ENCODE data around the gene PNISR.

Gene PNISR

DNA sequence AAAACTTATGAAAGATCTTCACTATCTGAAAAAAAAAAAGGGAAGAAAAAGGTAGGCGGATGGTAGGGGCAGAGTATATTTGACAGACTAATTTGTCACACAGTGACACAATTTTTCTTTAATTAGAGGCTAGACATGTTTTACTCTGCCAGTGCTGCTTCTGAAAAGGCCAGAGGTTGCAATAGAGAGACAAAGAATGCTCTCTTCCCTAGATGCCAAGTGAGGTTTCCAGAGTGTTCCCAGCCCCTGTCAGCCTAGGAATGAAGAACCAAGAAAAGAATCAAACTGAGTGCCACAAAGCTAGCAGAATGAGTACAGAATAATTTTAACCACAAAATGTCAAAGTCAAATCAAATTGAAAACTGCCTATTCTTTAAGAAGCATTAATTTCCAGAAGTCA, 13.0 kb downstream of the PNISR start:
- Histone ChIP-seq H3K4me1 (ENCODE audit: control insufficient read depth in 5 of 5, insufficient read depth in 5 of 5, low read length in 5 of 5) (peaks cover 0 to 19% (median 7%) of the 10 kb centered on the region in 5 donors), H3K36me3 (ENCODE audit: control insufficient read depth in 5 of 5, insufficient read depth in 5 of 5, low read length in 5 of 5) (peaks cover 22 to 41% (median 30%) of the 10 kb centered on the region in 5 donors), H3K27me3 (ENCODE audit: control insufficient read depth in 5 of 5, insufficient read depth in 4 of 5, low read length in 5 of 5) (no peaks in the 10 kb centered on the region), H3K9ac (ENCODE audit: low read length in 5 of 5) (peak overlapping the region in 2 of 5 donors; percentile 16 to 25), H3K27ac (ENCODE audit: low read depth, low read length) (peak overlapping the region; percentile 45), H3K4me3 (ENCODE audit: low read depth in 1 of 5, low read length in 5 of 5) (no peak overlapping the region), H3K9me3 (ENCODE audit: control insufficient read depth in 5 of 5, low read length in 5 of 5) (no peaks in the 10 kb centered on the region)

- H3K4me3 ChIP-seq (ENCODE audit: low read depth in 1 of 5, low read length in 5 of 5) = no peak overlapping the region
- no peak overlapping the region for H3K9ac ChIP-seq (ENCODE audit: low read length in 5 of 5)
- peaks cover 0 to 16% (median 3%) of the 10 kb centered on the region in 5 donors for H3K4me1 ChIP-seq (ENCODE audit: control insufficient read depth in 5 of 5, insufficient read depth in 5 of 5, low read length in 5 of 5)
- peaks cover 39 to 64% (median 45%) of the 10 kb centered on the region in 5 donors for H3K36me3 ChIP-seq (ENCODE audit: control insufficient read depth in 5 of 5, insufficient read depth in 5 of 5, low read length in 5 of 5)
- no peaks in the 10 kb centered on the region for H3K9me3 ChIP-seq (ENCODE audit: control insufficient read depth in 5 of 5, low read length in 5 of 5)
- no peaks in the 10 kb centered on the region for H3K27me3 ChIP-seq (ENCODE audit: control insufficient read depth in 5 of 5, insufficient read depth in 4 of 5, low read length in 5 of 5)
- no peak overlapping the region for H3K27ac ChIP-seq (ENCODE audit: low read depth, low read length)
Observed at GRCh38 chr6:99409672-99410071, 15.4 kb downstream of the PNISR start.

DNA sequence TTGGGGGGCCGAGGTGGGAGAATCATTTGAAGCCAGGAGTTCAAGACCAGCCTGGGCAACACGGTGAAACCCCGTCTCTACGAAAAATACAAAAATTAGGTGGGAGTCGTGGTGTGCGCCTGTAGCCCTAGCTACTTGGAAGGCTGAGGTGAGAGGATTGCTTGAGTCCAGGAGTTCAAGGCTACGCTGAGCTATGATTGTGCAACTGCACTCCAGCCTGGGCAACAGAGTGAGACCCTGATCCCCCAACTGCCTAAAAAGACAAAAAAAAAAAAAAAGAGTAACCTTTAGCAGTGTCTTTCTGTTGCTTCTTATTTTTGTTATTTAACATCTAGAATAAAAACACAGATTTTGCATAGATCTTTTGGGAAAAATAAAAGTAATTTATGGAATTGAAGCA, 18.0 kb downstream of the PNISR start:
- Histone ChIP-seq H3K36me3 (ENCODE audit: control insufficient read depth in 5 of 5, insufficient read depth in 5 of 5, low read length in 5 of 5) (peaks cover 62 to 80% (median 65%) of the 10 kb centered on the region in 5 donors), H3K27ac (ENCODE audit: low read depth, low read length) (no peak overlapping the region)

GRCh38 chr6:99402448-99402847, 22.7 kb downstream of the PNISR start:
- H3K27me3 ChIP-seq (ENCODE audit: control insufficient read depth in 5 of 5, insufficient read depth in 4 of 5, low read length in 5 of 5) = no peaks in the 10 kb centered on the region
- H3K27ac ChIP-seq (ENCODE audit: low read depth, low read length) = no peak overlapping the region
- H3K4me1 ChIP-seq (ENCODE audit: control insufficient read depth in 5 of 5, insufficient read depth in 5 of 5, low read length in 5 of 5) = no peaks in the 10 kb centered on the region
- H3K9ac ChIP-seq (ENCODE audit: low read length in 5 of 5) = no peak overlapping the region
- peaks cover 73 to 89% (median 77%) of the 10 kb centered on the region in 5 donors for H3K36me3 ChIP-seq (ENCODE audit: control insufficient read depth in 5 of 5, insufficient read depth in 5 of 5, low read length in 5 of 5)
- H3K4me3 ChIP-seq (ENCODE audit: low read depth in 1 of 5, low read length in 5 of 5) = no peak overlapping the region
- no peaks in the 10 kb centered on the region for H3K9me3 ChIP-seq (ENCODE audit: control insufficient read depth in 5 of 5, low read length in 5 of 5)

More for the DNA sequence above, 18.0 kb downstream of the PNISR start:
- no peaks in the 10 kb centered on the region for H3K9me3 ChIP-seq (ENCODE audit: control insufficient read depth in 5 of 5, low read length in 5 of 5)
- H3K9ac ChIP-seq (ENCODE audit: low read length in 5 of 5) = no peak overlapping the region
- H3K4me1 ChIP-seq (ENCODE audit: control insufficient read depth in 5 of 5, insufficient read depth in 5 of 5, low read length in 5 of 5) = peaks cover 0 to 5% (median 0%) of the 10 kb centered on the region in 5 donors
- no peaks in the 10 kb centered on the region for H3K27me3 ChIP-seq (ENCODE audit: control insufficient read depth in 5 of 5, insufficient read depth in 4 of 5, low read length in 5 of 5)
- no peak overlapping the region for H3K4me3 ChIP-seq (ENCODE audit: low read depth in 1 of 5, low read length in 5 of 5)

GRCh38 chr6:99397287-99397686, 27.8 kb downstream of the PNISR start:
- peaks cover 33 to 45% (median 35%) of the 10 kb centered on the region in 5 donors for H3K36me3 ChIP-seq (ENCODE audit: control insufficient read depth in 5 of 5, insufficient read depth in 5 of 5, low read length in 5 of 5)
- no peak overlapping the region for H3K4me3 ChIP-seq (ENCODE audit: low read depth in 1 of 5, low read length in 5 of 5)
- H3K27me3 ChIP-seq (ENCODE audit: control insufficient read depth in 5 of 5, insufficient read depth in 4 of 5, low read length in 5 of 5) = no peaks in the 10 kb centered on the region
- H3K9ac ChIP-seq (ENCODE audit: low read length in 5 of 5) = no peak overlapping the region
- H3K27ac ChIP-seq (ENCODE audit: low read depth, low read length) = no peak overlapping the region
- no peaks in the 10 kb centered on the region for H3K9me3 ChIP-seq (ENCODE audit: control insufficient read depth in 5 of 5, low read length in 5 of 5)
- peaks cover 0 to 13% (median 13%) of the 10 kb centered on the region in 5 donors for H3K4me1 ChIP-seq (ENCODE audit: control insufficient read depth in 5 of 5, insufficient read depth in 5 of 5, low read length in 5 of 5)

GRCh38 chr6:99393698-99394531, 31.2 kb downstream of the PNISR start, which contains the start of gene COQ3:
Gene COQ3, minus strand, starts transcription at chr6:99394195. Its CDS starts 16 bp downstream, at chr6:99394179.
- H3K27ac ChIP-seq (ENCODE audit: low read depth, low read length) = peak within 1 kb of the TSS; percentile 40
- H3K27me3 ChIP-seq (ENCODE audit: control insufficient read depth in 5 of 5, insufficient read depth in 4 of 5, low read length in 5 of 5) = no peaks in the 10 kb centered on the region
- H3K4me1 ChIP-seq (ENCODE audit: control insufficient read depth in 5 of 5, insufficient read depth in 5 of 5, low read length in 5 of 5) = peaks cover 0 to 13% (median 13%) of the 10 kb centered on the region in 5 donors

DNA sequence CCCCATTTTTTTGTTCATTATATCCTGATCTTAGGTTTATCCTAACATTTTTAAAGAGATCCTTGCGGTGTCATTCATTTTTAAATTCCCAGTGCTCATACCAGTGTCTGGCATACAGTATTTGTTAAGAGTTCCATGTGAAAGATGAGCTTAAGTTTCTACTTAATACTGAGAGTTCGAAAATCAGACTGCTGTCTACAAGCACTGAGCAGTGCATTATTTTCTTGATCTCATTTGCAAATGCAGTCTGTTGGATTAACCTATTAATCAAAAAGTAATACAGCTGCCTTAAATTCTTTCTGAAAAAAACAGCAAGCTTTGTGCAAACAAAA, 31.8 kb downstream of the PNISR start:
- Histone ChIP-seq H3K27ac (ENCODE audit: low read depth, low read length) (peak overlapping the region; percentile 40), H3K4me3 (ENCODE audit: low read depth in 1 of 5, low read length in 5 of 5) (peak overlapping the region; percentile 93 to 98 (median 95)), H3K9ac (ENCODE audit: low read length in 5 of 5) (peak overlapping the region in 4 of 5 donors; percentile 82 to 89 (median 86)), H3K27me3 (ENCODE audit: control insufficient read depth in 5 of 5, insufficient read depth in 4 of 5, low read length in 5 of 5) (no peaks in the 10 kb centered on the region), H3K36me3 (ENCODE audit: control insufficient read depth in 5 of 5, insufficient read depth in 5 of 5, low read length in 5 of 5) (peaks cover 5 to 9% (median 8%) of the 10 kb centered on the region in 5 donors), H3K9me3 (ENCODE audit: control insufficient read depth in 5 of 5, low read length in 5 of 5) (no peaks in the 10 kb centered on the region), H3K4me1 (ENCODE audit: control insufficient read depth in 5 of 5, insufficient read depth in 5 of 5, low read length in 5 of 5) (peaks cover 0 to 13% (median 13%) of the 10 kb centered on the region in 5 donors)

More at GRCh38 chr6:99393698-99394531, 31.2 kb downstream of the PNISR start, which contains the start of gene COQ3:
- H3K9ac ChIP-seq (ENCODE audit: low read length in 5 of 5) = peak within 1 kb of the TSS in 4 of 5 donors; percentile 82 to 89 (median 86)
- peak within 1 kb of the TSS; percentile 93 to 98 (median 95) for H3K4me3 ChIP-seq (ENCODE audit: low read depth in 1 of 5, low read length in 5 of 5)
- H3K9me3 ChIP-seq (ENCODE audit: control insufficient read depth in 5 of 5, low read length in 5 of 5) = no peaks in the 10 kb centered on the region
- peaks cover 5 to 13% (median 8%) of the 10 kb centered on the region in 5 donors for H3K36me3 ChIP-seq (ENCODE audit: control insufficient read depth in 5 of 5, insufficient read depth in 5 of 5, low read length in 5 of 5)

DNA sequence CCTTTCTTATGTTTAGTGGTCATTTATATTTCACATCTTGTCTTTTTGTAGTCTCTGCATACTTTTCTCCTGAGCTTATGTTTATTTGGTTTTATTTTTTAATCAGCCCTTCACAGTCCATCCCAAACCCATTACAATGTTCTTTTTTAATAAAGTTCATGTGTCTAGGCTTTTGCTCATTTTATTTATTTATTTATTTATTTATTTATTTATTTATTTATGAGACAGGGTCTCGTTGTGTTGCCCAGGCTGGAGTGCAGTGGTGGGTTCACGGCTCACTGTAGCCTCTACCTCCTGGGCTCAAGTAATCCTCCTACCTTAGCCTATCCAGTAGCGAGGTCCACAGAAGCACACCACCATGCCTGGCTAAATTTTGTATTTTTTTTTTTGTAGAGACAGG, 34.2 kb downstream of the PNISR start:
- no peak overlapping the region for H3K4me3 ChIP-seq (ENCODE audit: low read depth in 1 of 5, low read length in 5 of 5)
- no peaks in the 10 kb centered on the region for H3K9me3 ChIP-seq (ENCODE audit: control insufficient read depth in 5 of 5, low read length in 5 of 5)
- H3K36me3 ChIP-seq (ENCODE audit: control insufficient read depth in 5 of 5, insufficient read depth in 5 of 5, low read length in 5 of 5) = no peaks in the 10 kb centered on the region
- H3K9ac ChIP-seq (ENCODE audit: low read length in 5 of 5) = no peak overlapping the region
- H3K27me3 ChIP-seq (ENCODE audit: control insufficient read depth in 5 of 5, insufficient read depth in 4 of 5, low read length in 5 of 5) = no peaks in the 10 kb centered on the region
- no peak overlapping the region for H3K27ac ChIP-seq (ENCODE audit: low read depth, low read length)
- H3K4me1 ChIP-seq (ENCODE audit: control insufficient read depth in 5 of 5, insufficient read depth in 5 of 5, low read length in 5 of 5) = peaks cover 0 to 13% (median 13%) of the 10 kb centered on the region in 5 donors

- Histone ChIP-seq H3K4me3 (ENCODE audit: low read depth in 1 of 5, low read length in 5 of 5) (no peak overlapping the region), H3K36me3 (ENCODE audit: control insufficient read depth in 5 of 5, insufficient read depth in 5 of 5, low read length in 5 of 5) (no peaks in the 10 kb centered on the region), H3K27me3 (ENCODE audit: control insufficient read depth in 5 of 5, insufficient read depth in 4 of 5, low read length in 5 of 5) (no peaks in the 10 kb centered on the region), H3K4me1 (ENCODE audit: control insufficient read depth in 5 of 5, insufficient read depth in 5 of 5, low read length in 5 of 5) (no peaks in the 10 kb centered on the region), H3K9ac (ENCODE audit: low read length in 5 of 5) (no peak overlapping the region), H3K27ac (ENCODE audit: low read depth, low read length) (no peak overlapping the region), H3K9me3 (ENCODE audit: control insufficient read depth in 5 of 5, low read length in 5 of 5) (no peaks in the 10 kb centered on the region)
Observed at GRCh38 chr6:99384507-99384906, 40.6 kb downstream of the PNISR start.

DNA sequence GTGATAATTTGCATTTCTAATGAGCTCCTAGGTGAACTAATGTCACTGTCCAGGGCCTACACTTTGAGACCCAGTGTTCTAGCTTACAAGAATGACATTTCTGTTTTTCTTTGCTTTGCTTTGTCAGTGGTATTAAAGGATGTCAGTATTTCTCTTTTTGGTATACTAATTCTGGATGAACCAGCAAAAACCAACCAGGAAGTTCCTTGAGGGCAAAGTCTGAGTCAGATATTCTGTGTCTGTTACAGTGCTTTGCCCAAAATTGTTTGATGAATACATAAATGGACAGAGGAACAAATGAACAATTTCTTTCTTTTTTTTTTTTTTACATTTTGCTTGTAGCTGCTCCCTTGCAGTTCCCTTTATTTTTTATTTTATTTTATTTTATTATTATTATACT, 46.5 kb downstream of the PNISR start:
- Histone ChIP-seq H3K4me1 (ENCODE audit: control insufficient read depth in 5 of 5, insufficient read depth in 5 of 5, low read length in 5 of 5) (no peaks in the 10 kb centered on the region), H3K4me3 (ENCODE audit: low read depth in 1 of 5, low read length in 5 of 5) (no peak overlapping the region), H3K9ac (ENCODE audit: low read length in 5 of 5) (no peak overlapping the region), H3K9me3 (ENCODE audit: control insufficient read depth in 5 of 5, low read length in 5 of 5) (no peaks in the 10 kb centered on the region), H3K27me3 (ENCODE audit: control insufficient read depth in 5 of 5, insufficient read depth in 4 of 5, low read length in 5 of 5) (no peaks in the 10 kb centered on the region), H3K27ac (ENCODE audit: low read depth, low read length) (no peak overlapping the region), H3K36me3 (ENCODE audit: control insufficient read depth in 5 of 5, insufficient read depth in 5 of 5, low read length in 5 of 5) (peaks cover 0 to 10% (median 0%) of the 10 kb centered on the region in 5 donors)
